Esophagus muscularis mucosa (tissue), 4 donors: Measurements from ENCODE around the gene DNAH10. TPM values are rescaled to one million over a fixed set of nuclear protein-coding genes. Genes with fewer than 3 reads are reported as not detected.

Source experiments
- DNase-seq: peaks from one replicate; pipeline ENCODE4 v3.0.0-alpha.2; 2017; ENCODE audit errors: extremely low spot score
- H3K27ac ChIP-seq, 4 donors: fragments of 200-600 bp; sonication (generic); replicated peaks in 1 of 4; 1 replicate in 3 of 4; 2 replicates in 1 of 4; pipeline ENCODE4 v1.5.1; 2016 to 2019; ENCODE audit warnings: mild to moderate bottlenecking in 1 of 4
- H3K27me3 ChIP-seq, 4 donors: fragments of 200-600 bp; sonication (generic); one replicate each; pipeline versions ENCODE4 v1.5.1 to v1.6.0; 2016 to 2019
- H3K36me3 ChIP-seq, 4 donors: fragments of 200-600 bp; sonication (generic); one replicate each; pipeline ENCODE4 v1.5.1; 2016 to 2019
- H3K4me1 ChIP-seq, 4 donors: fragments of 200-600 bp; sonication (generic); one replicate each; pipeline ENCODE4 v1.5.1; 2016 to 2019
- H3K4me3 ChIP-seq, 4 donors: fragments of 200-600 bp; sonication (generic); 1 replicate in 2 of 4; 2 replicates in 2 of 4; pipeline ENCODE4 v1.5.1; 2016 to 2019; ENCODE audit warnings: mild to moderate bottlenecking in 4 of 4, moderate library complexity in 1 of 4
- H3K9me3 ChIP-seq, 4 donors: fragments of 200-600 bp; sonication (generic); 1 replicate in 3 of 4; 2 replicates in 1 of 4; pipeline ENCODE4 v1.5.1; 2016 to 2019
- EP300 ChIP-seq: sonication (generic); formaldehyde crosslinking; IDR thresholded peaks from one replicate; pipeline ENCODE4 v1.6.1; 2017; ENCODE audit warnings: antibody characterized with exemption
- POLR2A ChIP-seq: fragments of 450-650 bp; IDR thresholded peaks from one replicate; pipeline ENCODE4 v1.6.1; 2017; ENCODE audit warnings: antibody characterized with exemption, moderate library complexity, mild to moderate bottlenecking, low read depth
- POLR2AphosphoS5 ChIP-seq, 2 donors: sonication (generic); formaldehyde crosslinking; IDR thresholded peaks; one replicate each; pipeline ENCODE4 v1.6.1; 2017; ENCODE audit warnings: antibody characterized with exemption in 2 of 2
- WGBS: methylation state at CpG from one replicate; pipeline ENCODE4 v1.1.5; 2018; 5-methylcytosine and 5-hydroxymethylcytosine counted together
- intact Hi-C: fragments of 100-400 bp; cut with DNase I; formaldehyde crosslinking; loops from one replicate; pipeline ENCODE4 v1.15.1; 2023
- total RNA-seq, 4 donors: library from RNA; depleted of rRNA; stranded (reverse); fragments of >200 nt; gene quantifications; one replicate each; pipeline versions ENCODE4 v1.1.0 to v1.2.1, GENCODE V29; 2016
- TF ChIP-seq, protein P1 (sequence below), 3 experiments: fragments of 200-600 bp in 2 of 3; fragments of 450-650 bp in 1 of 3; sonication (generic) in 2 of 3; IDR thresholded peaks; one replicate each; pipeline ENCODE4 v1.5.1; 2017 to 2019; ENCODE audit warnings: antibody characterized with exemption in 3 of 3, mild to moderate bottlenecking in 2 of 3, moderate library complexity in 1 of 3

Gene DNAH10, protein sequence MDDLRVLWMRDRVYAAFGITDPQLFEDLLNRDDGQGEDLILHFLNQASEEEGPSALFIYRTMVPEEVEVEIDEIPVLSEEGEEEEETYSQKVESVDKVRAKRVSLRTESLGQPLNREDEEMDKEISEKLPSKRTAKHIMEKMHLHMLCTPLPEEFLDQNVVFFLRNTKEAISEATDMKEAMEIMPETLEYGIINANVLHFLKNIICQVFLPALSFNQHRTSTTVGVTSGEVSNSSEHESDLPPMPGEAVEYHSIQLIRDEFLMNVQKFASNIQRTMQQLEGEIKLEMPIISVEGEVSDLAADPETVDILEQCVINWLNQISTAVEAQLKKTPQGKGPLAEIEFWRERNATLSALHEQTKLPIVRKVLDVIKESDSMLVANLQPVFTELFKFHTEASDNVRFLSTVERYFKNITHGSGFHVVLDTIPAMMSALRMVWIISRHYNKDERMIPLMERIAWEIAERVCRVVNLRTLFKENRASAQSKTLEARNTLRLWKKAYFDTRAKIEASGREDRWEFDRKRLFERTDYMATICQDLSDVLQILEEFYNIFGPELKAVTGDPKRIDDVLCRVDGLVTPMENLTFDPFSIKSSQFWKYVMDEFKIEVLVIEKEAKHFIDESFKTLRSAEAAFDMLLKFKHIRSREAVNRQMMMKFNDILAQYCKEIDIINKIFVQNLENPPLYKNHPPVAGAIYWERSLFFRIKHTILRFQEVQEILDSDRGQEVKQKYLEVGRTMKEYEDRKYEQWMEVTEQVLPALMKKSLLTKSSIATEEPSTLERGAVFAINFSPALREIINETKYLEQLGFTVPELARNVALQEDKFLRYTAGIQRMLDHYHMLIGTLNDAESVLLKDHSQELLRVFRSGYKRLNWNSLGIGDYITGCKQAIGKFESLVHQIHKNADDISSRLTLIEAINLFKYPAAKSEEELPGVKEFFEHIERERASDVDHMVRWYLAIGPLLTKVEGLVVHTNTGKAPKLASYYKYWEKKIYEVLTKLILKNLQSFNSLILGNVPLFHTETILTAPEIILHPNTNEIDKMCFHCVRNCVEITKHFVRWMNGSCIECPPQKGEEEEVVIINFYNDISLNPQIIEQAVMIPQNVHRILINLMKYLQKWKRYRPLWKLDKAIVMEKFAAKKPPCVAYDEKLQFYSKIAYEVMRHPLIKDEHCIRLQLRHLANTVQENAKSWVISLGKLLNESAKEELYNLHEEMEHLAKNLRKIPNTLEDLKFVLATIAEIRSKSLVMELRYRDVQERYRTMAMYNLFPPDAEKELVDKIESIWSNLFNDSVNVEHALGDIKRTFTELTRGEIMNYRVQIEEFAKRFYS (N-terminal part only)
- 1 to 10 TPM in 1 of 4 donors, under 1 TPM in 1, not detected in 2; 0.06 to 1.3 TPM for total RNA-seq

DNA sequence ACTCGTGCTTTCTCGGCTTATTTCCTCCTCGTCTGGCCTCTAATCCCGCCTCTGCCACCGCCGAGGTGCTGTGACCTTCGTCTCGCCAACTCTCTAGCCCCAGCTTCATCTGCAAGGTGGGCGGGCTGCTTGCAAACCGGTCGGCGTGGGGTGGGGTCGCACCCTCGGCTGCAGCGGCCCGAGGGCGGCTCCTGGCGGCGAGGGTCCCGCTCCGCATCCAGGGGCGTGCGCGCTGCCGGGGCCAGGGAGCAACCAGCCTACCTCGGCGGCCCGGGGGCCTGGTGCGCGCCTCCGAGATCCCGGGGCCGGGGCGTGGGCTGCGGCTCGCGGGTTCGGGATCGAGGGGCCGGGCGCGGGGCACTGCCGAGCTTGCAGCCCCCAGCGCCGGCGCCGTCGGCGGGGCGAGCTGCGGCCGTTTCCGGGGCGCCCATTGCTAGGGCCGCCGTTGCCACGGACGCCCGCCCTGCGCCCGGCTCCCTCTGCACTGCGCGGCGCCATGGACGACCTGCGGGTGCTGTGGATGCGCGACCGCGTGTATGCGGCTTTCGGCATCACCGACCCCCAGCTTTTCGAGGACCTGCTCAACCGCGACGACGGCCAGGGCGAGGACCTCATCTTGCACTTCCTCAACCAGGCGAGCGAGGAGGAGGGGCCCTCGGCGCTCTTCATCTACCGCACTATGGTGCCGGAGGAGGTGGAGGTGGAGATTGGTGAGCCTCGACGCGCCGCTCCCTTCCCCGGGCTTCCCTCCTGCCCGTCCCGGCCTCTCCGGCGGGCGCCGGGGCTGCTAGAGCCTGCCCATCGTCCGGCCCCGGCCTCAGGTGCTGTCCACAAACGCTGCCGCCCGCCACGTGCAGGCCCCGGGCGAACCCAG is at the start of gene DNAH10:
Gene DNAH10 (plus strand): TSS at position 461 of the 874 bp plus-strand sequence. CDS start 36 bp downstream, at position 497.
- no peak for DNase-seq
- TF ChIP-seq POLR2AphosphoS5 (IDR thresholded peaks at IDR 0.05) (no peak), POLR2A (no peak), EP300 (no peak)
- TF ChIP-seq, protein P1, sequence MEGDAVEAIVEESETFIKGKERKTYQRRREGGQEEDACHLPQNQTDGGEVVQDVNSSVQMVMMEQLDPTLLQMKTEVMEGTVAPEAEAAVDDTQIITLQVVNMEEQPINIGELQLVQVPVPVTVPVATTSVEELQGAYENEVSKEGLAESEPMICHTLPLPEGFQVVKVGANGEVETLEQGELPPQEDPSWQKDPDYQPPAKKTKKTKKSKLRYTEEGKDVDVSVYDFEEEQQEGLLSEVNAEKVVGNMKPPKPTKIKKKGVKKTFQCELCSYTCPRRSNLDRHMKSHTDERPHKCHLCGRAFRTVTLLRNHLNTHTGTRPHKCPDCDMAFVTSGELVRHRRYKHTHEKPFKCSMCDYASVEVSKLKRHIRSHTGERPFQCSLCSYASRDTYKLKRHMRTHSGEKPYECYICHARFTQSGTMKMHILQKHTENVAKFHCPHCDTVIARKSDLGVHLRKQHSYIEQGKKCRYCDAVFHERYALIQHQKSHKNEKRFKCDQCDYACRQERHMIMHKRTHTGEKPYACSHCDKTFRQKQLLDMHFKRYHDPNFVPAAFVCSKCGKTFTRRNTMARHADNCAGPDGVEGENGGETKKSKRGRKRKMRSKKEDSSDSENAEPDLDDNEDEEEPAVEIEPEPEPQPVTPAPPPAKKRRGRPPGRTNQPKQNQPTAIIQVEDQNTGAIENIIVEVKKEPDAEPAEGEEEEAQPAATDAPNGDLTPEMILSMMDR (IDR thresholded peaks at IDR 0.05), result no peak
- peaks cover 0 to 33% (median 15%) of the 10 kb centered on the region in 4 donors for H3K27me3 ChIP-seq
- H3K4me1 ChIP-seq, result peaks cover 4 to 16% (median 13%) of the 10 kb centered on the region in 4 donors
- no peak within 1 kb of the TSS for H3K27ac ChIP-seq
- WGBS, result 6% methylated on average over 34 of the region's 105 CpGs
- H3K4me3 ChIP-seq, result peak within 1 kb of the TSS; percentile 41 to 56 (median 43)
- peaks cover 0 to 29% (median 10%) of the 10 kb centered on the region in 4 donors for H3K36me3 ChIP-seq
- intact Hi-C loops, result no loop called here
- H3K9me3 ChIP-seq, result no peaks in the 10 kb centered on the region

DNA sequence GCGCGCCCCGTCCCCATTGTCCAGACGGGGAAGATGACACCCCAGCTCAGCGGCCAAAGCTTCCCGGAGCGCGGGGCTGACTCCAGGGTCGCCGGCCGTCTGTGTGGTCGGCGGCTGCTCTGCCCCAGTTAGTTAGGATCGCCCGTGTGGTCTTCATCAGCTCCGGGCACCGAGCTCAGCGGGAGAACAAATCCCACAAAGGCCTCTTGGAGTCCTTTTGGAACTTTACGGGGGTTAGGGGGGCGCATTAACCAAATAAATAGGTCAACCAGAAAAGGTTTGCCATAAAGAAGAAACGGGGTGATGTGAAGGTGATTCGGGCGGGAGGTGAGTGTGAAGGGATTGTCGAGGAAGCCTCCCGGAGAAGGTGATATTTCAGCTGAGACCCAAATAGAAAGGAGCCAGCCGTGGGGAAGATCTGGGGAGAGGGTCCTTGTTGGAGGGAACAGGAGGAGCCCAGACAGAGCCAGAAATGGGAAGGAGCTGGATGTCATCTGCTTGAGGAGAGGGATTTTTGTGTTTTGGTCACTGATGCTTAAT is 49.3 kb upstream of the DNAH10 start:
- DNase-seq, result no peak
- Histone ChIP-seq H3K9me3 (no peaks in the 10 kb centered on the region), H3K27me3 (no peaks in the 10 kb centered on the region), H3K4me3 (peak overlapping the region; percentile 87 to 100 (median 96)), H3K27ac (peak overlapping the region; percentile 70 to 84 (median 78)), H3K4me1 (peaks cover 23 to 37% (median 29%) of the 10 kb centered on the region in 4 donors), H3K36me3 (peaks cover 0 to 6% (median 3%) of the 10 kb centered on the region in 4 donors)
- TF ChIP-seq POLR2AphosphoS5 (IDR thresholded peaks at IDR 0.05) (no peak), POLR2A (no peak), EP300 (no peak)
- TF ChIP-seq, protein P1 (IDR thresholded peaks at IDR 0.05), result no peak
- intact Hi-C loops, result loop anchor here (10.0 kb wide), 1 partner anchor 262 kb away; the partner anchor contains the start of genes CCDC92 and ZNF664
- 1% methylated on average over 19 of the region's 26 CpGs for WGBS

DNA sequence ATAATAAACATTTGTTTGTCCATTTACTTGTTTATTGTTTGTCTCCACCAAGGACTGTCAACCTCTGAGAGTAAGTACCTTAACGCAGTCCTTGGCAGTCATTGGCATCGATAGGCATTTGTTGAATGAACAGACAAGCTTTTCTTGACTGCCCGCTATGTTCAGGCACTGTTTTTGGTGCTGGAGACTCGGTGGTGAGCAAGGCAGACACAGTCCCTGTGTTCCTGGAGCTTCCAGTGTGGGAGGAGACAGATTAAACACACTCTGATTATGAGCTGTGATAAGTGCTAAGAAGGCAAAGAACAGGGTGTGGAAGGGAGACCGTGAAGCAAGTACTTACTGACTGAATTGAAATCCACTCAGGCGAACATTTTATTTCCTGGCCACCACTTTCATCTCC is 48.7 kb upstream of the DNAH10 start:
- Histone ChIP-seq H3K27ac (peak overlapping the region in 1 of 4 donors; percentile 70), H3K36me3 (peaks cover 0 to 6% (median 0%) of the 10 kb centered on the region in 4 donors), H3K4me3 (peak overlapping the region; percentile 87 to 100 (median 96)), H3K27me3 (no peaks in the 10 kb centered on the region), H3K4me1 (peaks cover 23 to 37% (median 29%) of the 10 kb centered on the region in 4 donors), H3K9me3 (no peaks in the 10 kb centered on the region)
- TF ChIP-seq POLR2A (no peak), POLR2AphosphoS5 (IDR thresholded peaks at IDR 0.05) (no peak), EP300 (no peak)
- TF ChIP-seq, protein P1 (IDR thresholded peaks at IDR 0.05), result no peak
- DNase-seq, result no peak
- intact Hi-C loops, result loop anchor here (10.0 kb wide), 1 partner anchor 261 kb away; the partner anchor contains the start of genes CCDC92 and ZNF664
- WGBS, result 47% methylated on average over 6 of the region's 6 CpGs
